Thoracic aorta (tissue), 2 donors: ENCODE data around the gene CTNNAL1. TPM values are rescaled to one million over a fixed set of nuclear protein-coding genes. Genes with fewer than 3 reads are reported as not detected.

ENCODE experiments used
- ATAC-seq: fragments of 150-250 bp; one replicate; pipeline ENCODE4 v1.8.0; 2017; ENCODE audit warnings: low read depth; ENCODE audit not compliant: insufficient number of reproducible peaks, low FRiP score
- DNase-seq: peaks from one replicate; pipeline ENCODE4 v3.0.0-alpha.2; 2020; ENCODE audit warnings: low spot score
- H3K27ac ChIP-seq, 2 donors: fragments of 200-600 bp; sonication (generic); 1 replicate in 1 of 2; 2 replicates in 1 of 2; pipeline ENCODE4 v1.5.1; 2016; ENCODE audit warnings: mild to moderate bottlenecking in 2 of 2, moderate library complexity in 2 of 2
- H3K27me3 ChIP-seq: fragments of 200-600 bp; sonication (generic); replicated peaks from 2 replicates; pipeline ENCODE4 v1.6.0; 2016; ENCODE audit warnings: mild to moderate bottlenecking; ENCODE audit not compliant: insufficient read depth
- H3K36me3 ChIP-seq: fragments of 200-600 bp; sonication (generic); one replicate; pipeline ENCODE4 v1.5.1; 2016
- H3K4me1 ChIP-seq, 2 donors: fragments of 200-600 bp; sonication (generic); 1 replicate in 1 of 2; 2 replicates in 1 of 2; pipeline versions ENCODE4 v1.5.1 to v1.6.0; 2016; ENCODE audit warnings: low read depth in 2 of 2, mild to moderate bottlenecking in 1 of 2; ENCODE audit not compliant: control insufficient read depth in 1 of 2
- H3K4me3 ChIP-seq: fragments of 200-600 bp; sonication (generic); 2 replicates; pipeline ENCODE4 v1.5.1; 2016; ENCODE audit warnings: mild to moderate bottlenecking
- H3K9me3 ChIP-seq: fragments of 200-600 bp; sonication (generic); 2 replicates; pipeline ENCODE4 v1.5.1; 2016
- total RNA-seq, 2 donors: library from RNA; depleted of rRNA; stranded (reverse); fragments of >200 nt; gene quantifications; one replicate each; pipeline versions ENCODE4 v1.1.0 to v1.2.3, GENCODE V29; 2016
- TF ChIP-seq, protein P1 (sequence below): fragments of 200-600 bp; sonication (generic); IDR thresholded peaks from one replicate; pipeline ENCODE4 v1.5.1; 2019; ENCODE audit warnings: antibody characterized with exemption

The CTNNAL1 gene
- total RNA-seq, 2 donors from 2014 or later = 41.8 to 45.0 TPM

DNA sequence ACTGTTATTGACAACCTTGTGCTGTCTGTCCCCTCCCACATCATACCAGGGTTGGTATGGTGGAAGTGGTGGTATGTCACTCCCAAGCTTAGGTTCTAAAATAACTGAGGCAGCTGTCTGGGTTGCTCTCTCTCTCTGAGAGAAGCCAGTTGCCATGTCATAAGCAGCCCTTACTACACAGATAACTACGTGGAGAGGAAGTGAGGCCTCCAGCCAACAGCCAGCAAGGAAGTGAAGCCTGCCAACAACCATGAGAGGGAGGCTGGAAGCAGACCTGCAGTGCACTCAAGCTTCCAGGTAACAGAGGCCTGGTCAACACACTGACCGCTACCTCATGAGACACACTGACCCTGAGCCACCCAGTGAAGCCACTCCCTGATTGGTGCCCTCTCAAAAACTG is 18.6 kb downstream of the CTNNAL1 start:
- Histone ChIP-seq H3K4me3 (no peak overlapping the region), H3K27ac (peak overlapping the region in 1 of 2 donors; percentile 17), H3K27me3 (no peaks in the 10 kb centered on the region), H3K9me3 (no peaks in the 10 kb centered on the region), H3K4me1 (peaks cover 9 to 29% of the 10 kb centered on the region in 2 donors), H3K36me3 (no peaks in the 10 kb centered on the region)
- ATAC-seq (no peak), DNase-seq (no peak)
- TF ChIP-seq, protein P1, sequence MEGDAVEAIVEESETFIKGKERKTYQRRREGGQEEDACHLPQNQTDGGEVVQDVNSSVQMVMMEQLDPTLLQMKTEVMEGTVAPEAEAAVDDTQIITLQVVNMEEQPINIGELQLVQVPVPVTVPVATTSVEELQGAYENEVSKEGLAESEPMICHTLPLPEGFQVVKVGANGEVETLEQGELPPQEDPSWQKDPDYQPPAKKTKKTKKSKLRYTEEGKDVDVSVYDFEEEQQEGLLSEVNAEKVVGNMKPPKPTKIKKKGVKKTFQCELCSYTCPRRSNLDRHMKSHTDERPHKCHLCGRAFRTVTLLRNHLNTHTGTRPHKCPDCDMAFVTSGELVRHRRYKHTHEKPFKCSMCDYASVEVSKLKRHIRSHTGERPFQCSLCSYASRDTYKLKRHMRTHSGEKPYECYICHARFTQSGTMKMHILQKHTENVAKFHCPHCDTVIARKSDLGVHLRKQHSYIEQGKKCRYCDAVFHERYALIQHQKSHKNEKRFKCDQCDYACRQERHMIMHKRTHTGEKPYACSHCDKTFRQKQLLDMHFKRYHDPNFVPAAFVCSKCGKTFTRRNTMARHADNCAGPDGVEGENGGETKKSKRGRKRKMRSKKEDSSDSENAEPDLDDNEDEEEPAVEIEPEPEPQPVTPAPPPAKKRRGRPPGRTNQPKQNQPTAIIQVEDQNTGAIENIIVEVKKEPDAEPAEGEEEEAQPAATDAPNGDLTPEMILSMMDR = no peak

DNA sequence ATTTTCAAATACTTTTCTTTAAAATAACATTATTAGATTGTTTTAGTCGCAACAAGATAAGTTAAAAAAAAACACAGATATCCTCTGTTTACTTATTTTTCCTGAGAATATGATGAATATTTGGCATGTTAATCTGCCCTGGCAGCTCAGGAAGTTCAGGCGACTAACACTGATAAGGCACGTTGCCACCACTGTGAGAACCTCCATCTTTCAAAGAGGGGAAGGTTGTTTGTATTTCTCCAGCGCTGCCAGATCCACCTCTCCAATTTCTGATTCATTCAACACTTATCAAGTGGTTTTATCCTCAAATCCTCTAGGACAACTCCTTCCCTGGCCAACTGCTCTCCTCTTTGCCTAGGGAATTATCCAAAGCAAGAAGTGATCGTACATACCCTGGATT is 21.8 kb downstream of the CTNNAL1 start:
- no peaks in the 10 kb centered on the region for H3K27me3 ChIP-seq
- no peak overlapping the region for H3K4me3 ChIP-seq
- H3K27ac ChIP-seq = peak overlapping the region; percentile 39 to 49
- ATAC-seq (no peak), DNase-seq (no peak)
- H3K9me3 ChIP-seq = no peaks in the 10 kb centered on the region
- H3K4me1 ChIP-seq = peaks cover 9 to 29% of the 10 kb centered on the region in 2 donors
- TF ChIP-seq, protein P1 = no peak
- no peaks in the 10 kb centered on the region for H3K36me3 ChIP-seq

DNA sequence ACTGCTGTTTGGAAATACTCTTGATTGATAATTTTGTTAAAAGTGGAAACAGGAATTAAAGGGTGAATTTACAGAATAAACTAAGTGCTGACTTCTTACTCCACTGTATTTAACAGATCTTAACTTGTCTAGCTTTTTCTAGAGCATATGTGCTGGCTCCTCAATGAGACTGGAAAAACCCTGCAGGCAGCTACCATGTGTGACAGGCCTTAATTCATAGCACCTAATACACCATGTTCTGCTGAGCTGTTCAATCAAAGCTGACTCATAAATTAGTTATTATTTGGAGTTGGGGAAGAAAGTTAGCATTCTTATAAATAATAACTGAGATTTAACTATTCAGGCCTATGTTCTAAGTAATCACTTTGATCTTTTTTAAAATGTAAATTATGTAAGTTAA is 29.4 kb downstream of the CTNNAL1 start:
- TF ChIP-seq, protein P1 = no peak
- H3K4me3 ChIP-seq = no peak overlapping the region
- no peaks in the 10 kb centered on the region for H3K4me1 ChIP-seq
- peaks cover 7% of the 10 kb centered on the region for H3K36me3 ChIP-seq
- no peaks in the 10 kb centered on the region for H3K9me3 ChIP-seq
- H3K27ac ChIP-seq = no peak overlapping the region
- no peaks in the 10 kb centered on the region for H3K27me3 ChIP-seq
- no peak for ATAC-seq
- no peak for DNase-seq

DNA sequence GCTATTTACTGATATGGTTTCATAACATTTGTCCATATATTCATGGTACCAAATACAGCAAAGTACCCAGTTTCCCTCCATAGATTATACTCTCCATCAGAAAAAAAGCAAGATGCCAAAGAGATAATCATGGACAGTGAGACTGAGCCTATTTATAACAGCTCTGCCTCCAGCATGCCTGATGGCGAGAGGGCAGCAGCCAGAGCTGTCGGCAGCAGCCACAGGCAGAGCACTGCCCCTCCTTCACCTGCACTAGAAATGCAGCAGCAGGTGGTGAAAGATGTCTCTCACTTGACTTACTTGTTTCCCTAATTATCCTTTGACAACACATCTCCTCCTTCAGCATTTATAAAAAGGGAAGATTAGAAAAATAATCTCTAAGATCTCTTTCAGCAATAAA is 32.4 kb downstream of the CTNNAL1 start:
- H3K4me3 ChIP-seq = no peak overlapping the region
- H3K4me1 ChIP-seq = no peaks in the 10 kb centered on the region
- no peak overlapping the region for H3K27ac ChIP-seq
- DNase-seq (no peak), ATAC-seq (no peak)
- H3K9me3 ChIP-seq = no peaks in the 10 kb centered on the region
- peaks cover 13% of the 10 kb centered on the region for H3K36me3 ChIP-seq
- H3K27me3 ChIP-seq = no peaks in the 10 kb centered on the region
- TF ChIP-seq, protein P1 = no peak

DNA sequence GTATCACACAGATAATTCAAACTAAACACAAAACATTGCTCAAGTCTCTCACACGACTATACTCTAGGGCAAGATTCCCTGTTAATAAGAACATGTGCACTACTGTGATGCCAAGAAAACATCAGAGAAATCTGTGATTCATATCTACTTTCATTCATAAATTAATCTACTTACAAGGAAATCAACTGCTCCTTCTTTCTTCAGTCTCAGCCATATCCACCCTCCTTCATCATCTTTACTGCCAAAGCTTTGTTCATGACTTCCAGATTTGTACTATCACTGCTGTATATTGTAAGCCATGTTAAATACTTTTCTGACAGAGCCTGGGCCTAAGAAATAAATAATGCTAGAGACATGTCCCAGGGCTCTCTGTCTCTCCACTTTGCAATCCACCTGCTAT is 35.1 kb downstream of the CTNNAL1 start:
- H3K4me1 ChIP-seq = peaks cover 5 to 13% of the 10 kb centered on the region in 2 donors
- H3K36me3 ChIP-seq = peaks cover 13% of the 10 kb centered on the region
- no peak overlapping the region for H3K27ac ChIP-seq
- no peak overlapping the region for H3K4me3 ChIP-seq
- DNase-seq (no peak), ATAC-seq (no peak)
- no peaks in the 10 kb centered on the region for H3K9me3 ChIP-seq
- no peaks in the 10 kb centered on the region for H3K27me3 ChIP-seq
- TF ChIP-seq, protein P1 = no peak
